ENCODE data around the gene ZDHHC11. TPM values are rescaled to one million over a fixed set of nuclear protein-coding genes. Genes with fewer than 3 reads are reported as not detected.

ZDHHC11 gene
- total RNA-seq, 1 donor from 2014 or later, result 47.6 TPM

GRCh38 chr5:759111-759751, 91.6 kb downstream of the ZDHHC11 start:
- peak; percentile 71 for DNase-seq (ENCODE audit: low spot score, unreplicated experiment)
- Mint-ChIP-seq H3K4me3 (ENCODE audit: low read depth) (peak overlapping the region; percentile 48), H3K36me3 (ENCODE audit: insufficient read depth) (peaks cover 2% of the 10 kb centered on the region)

GRCh38 chr5:758698-759053, 92.1 kb downstream of the ZDHHC11 start:
- H3K36me3 Mint-ChIP-seq (ENCODE audit: insufficient read depth), result peaks cover 2% of the 10 kb centered on the region
- H3K9me3 Mint-ChIP-seq (ENCODE audit: low read depth), result no peaks in the 10 kb centered on the region
- no peak for DNase-seq (ENCODE audit: low spot score, unreplicated experiment)

More at GRCh38 chr5:759111-759751, 91.6 kb downstream of the ZDHHC11 start:
- Mint-ChIP-seq H3K27me3 (peaks cover 6% of the 10 kb centered on the region), H3K27ac (peak overlapping the region; percentile 95), H3K9me3 (ENCODE audit: low read depth) (no peaks in the 10 kb centered on the region), H3K4me1 (ENCODE audit: low read depth) (peaks cover 40% of the 10 kb centered on the region)
- no peak for TF ChIP-seq CTCF (IDR thresholded peaks at IDR 0.05; ENCODE audit: unreplicated experiment)

GRCh38 chr5:757931-758697, 92.7 kb downstream of the ZDHHC11 start:
- H3K27ac Mint-ChIP-seq, result peak overlapping the region; percentile 95
- peaks cover 40% of the 10 kb centered on the region for H3K4me1 Mint-ChIP-seq (ENCODE audit: low read depth)
- no peak overlapping the region for H3K4me3 Mint-ChIP-seq (ENCODE audit: low read depth)

More at GRCh38 chr5:758698-759053, 92.1 kb downstream of the ZDHHC11 start:
- TF ChIP-seq CTCF (IDR thresholded peaks at IDR 0.05; ENCODE audit: unreplicated experiment), result no peak
- H3K27ac Mint-ChIP-seq, result peak overlapping the region; percentile 95
- peaks cover 10% of the 10 kb centered on the region for H3K27me3 Mint-ChIP-seq
- peaks cover 40% of the 10 kb centered on the region for H3K4me1 Mint-ChIP-seq (ENCODE audit: low read depth)
- peak overlapping the region; percentile 48 for H3K4me3 Mint-ChIP-seq (ENCODE audit: low read depth)

GRCh38 chr5:757346-757930, 93.3 kb downstream of the ZDHHC11 start:
- TF ChIP-seq CTCF (IDR thresholded peaks at IDR 0.05; ENCODE audit: unreplicated experiment), result no peak
- Mint-ChIP-seq H3K4me3 (ENCODE audit: low read depth) (peak overlapping the region; percentile 53), H3K36me3 (ENCODE audit: insufficient read depth) (no peaks in the 10 kb centered on the region), H3K4me1 (ENCODE audit: low read depth) (peaks cover 39% of the 10 kb centered on the region), H3K27me3 (peaks cover 10% of the 10 kb centered on the region), H3K27ac (peak overlapping the region; percentile 95), H3K9me3 (ENCODE audit: low read depth) (no peaks in the 10 kb centered on the region)
- DNase-seq (ENCODE audit: low spot score, unreplicated experiment), result no peak

More at GRCh38 chr5:757931-758697, 92.7 kb downstream of the ZDHHC11 start:
- H3K36me3 Mint-ChIP-seq (ENCODE audit: insufficient read depth), result no peaks in the 10 kb centered on the region
- no peaks in the 10 kb centered on the region for H3K9me3 Mint-ChIP-seq (ENCODE audit: low read depth)
- peaks cover 10% of the 10 kb centered on the region for H3K27me3 Mint-ChIP-seq
- no peak for TF ChIP-seq CTCF (IDR thresholded peaks at IDR 0.05; ENCODE audit: unreplicated experiment)
- peak; percentile 11 for DNase-seq (ENCODE audit: low spot score, unreplicated experiment)

GRCh38 chr5:756865-757345, 93.9 kb downstream of the ZDHHC11 start:
- H3K4me3 Mint-ChIP-seq (ENCODE audit: low read depth), result peak overlapping the region; percentile 24

More at GRCh38 chr5:756865-757345, 93.9 kb downstream of the ZDHHC11 start:
- H3K4me1 Mint-ChIP-seq (ENCODE audit: low read depth), result peaks cover 39% of the 10 kb centered on the region
- no peaks in the 10 kb centered on the region for H3K9me3 Mint-ChIP-seq (ENCODE audit: low read depth)
- H3K36me3 Mint-ChIP-seq (ENCODE audit: insufficient read depth), result no peaks in the 10 kb centered on the region
- H3K27ac Mint-ChIP-seq, result peak overlapping the region; percentile 92
- no peak for DNase-seq (ENCODE audit: low spot score, unreplicated experiment)
- no peak for TF ChIP-seq CTCF (IDR thresholded peaks at IDR 0.05; ENCODE audit: unreplicated experiment)
- peaks cover 10% of the 10 kb centered on the region for H3K27me3 Mint-ChIP-seq
